HTR-8/SVneo (cell line): Measurements from ENCODE around the gene ALDH1A1.
"Not testable (repeated sequence)": the region's sequence is repeated elsewhere in the genome, so short reads cannot be mapped to it uniquely, and the experiment has no call there.

Experiments
- DNase-seq: peaks from one replicate; pipeline ENCODE4 v3.0.0; 2011; ENCODE audit warnings: low spot score, mixed read lengths; ENCODE audit not compliant: insufficient read length
- FAIRE-seq: peaks from 2 replicates; lab custom pipeline; 2011; peaks lifted over from hg19 to GRCh38; lab: Jason Lieb, UNC

Gene ALDH1A1

GRCh38 chr9:72946318-72946717 lies 6.5 kb downstream of the ALDH1A1 start:
- DNase-seq (no peak), FAIRE-seq (no peak)

GRCh38 chr9:72945391-72945790 lies 7.5 kb downstream of the ALDH1A1 start:
- DNase-seq (no peak), FAIRE-seq (no peak)

- DNase-seq (no peak), FAIRE-seq (no peak)
Measured at GRCh38 chr9:72943844-72944462, 8.9 kb downstream of the ALDH1A1 start.

GRCh38 chr9:72942451-72942850 lies 10.4 kb downstream of the ALDH1A1 start:
- FAIRE-seq (no peak), DNase-seq (no peak)

- DNase-seq, FAIRE-seq: not testable (repeated sequence)
Measured at GRCh38 chr9:72939581-72939980, 13.3 kb downstream of the ALDH1A1 start.

- DNase-seq (no peak), FAIRE-seq (no peak)
Measured at GRCh38 chr9:72937545-72937944, 15.3 kb downstream of the ALDH1A1 start.

- DNase-seq (no peak), FAIRE-seq (no peak)
Measured at GRCh38 chr9:72936679-72937078, 16.2 kb downstream of the ALDH1A1 start.

- DNase-seq (no peak), FAIRE-seq (no peak)
Measured at GRCh38 chr9:72936266-72936665, 16.6 kb downstream of the ALDH1A1 start.

- no peak for DNase-seq
Measured at GRCh38 chr9:72935595-72935994, 17.3 kb downstream of the ALDH1A1 start.

GRCh38 chr9:72933730-72934665 lies 18.9 kb downstream of the ALDH1A1 start:
- DNase-seq = no peak
- no peak for FAIRE-seq

More at GRCh38 chr9:72935595-72935994, 17.3 kb downstream of the ALDH1A1 start:
- no peak for FAIRE-seq

GRCh38 chr9:72932619-72933018 lies 20.2 kb downstream of the ALDH1A1 start:
- DNase-seq (no peak), FAIRE-seq (no peak)

- FAIRE-seq = no peak
Measured at GRCh38 chr9:72931897-72932296, 21.0 kb downstream of the ALDH1A1 start.

GRCh38 chr9:72931437-72931836 lies 21.4 kb downstream of the ALDH1A1 start:
- FAIRE-seq = no peak
- no peak for DNase-seq

More at GRCh38 chr9:72931897-72932296, 21.0 kb downstream of the ALDH1A1 start:
- no peak for DNase-seq

- no peak for DNase-seq
- no peak for FAIRE-seq
Measured at GRCh38 chr9:72930828-72931227, 22.0 kb downstream of the ALDH1A1 start.

GRCh38 chr9:72929542-72929941 lies 23.3 kb downstream of the ALDH1A1 start:
- FAIRE-seq (no peak), DNase-seq (no peak)

- FAIRE-seq = no peak
Measured at GRCh38 chr9:72928042-72928507, 24.8 kb downstream of the ALDH1A1 start.

GRCh38 chr9:72926506-72926905 lies 26.3 kb downstream of the ALDH1A1 start:
- no peak for DNase-seq
- FAIRE-seq = no peak

More at GRCh38 chr9:72928042-72928507, 24.8 kb downstream of the ALDH1A1 start:
- no peak for DNase-seq

GRCh38 chr9:72925891-72926290 lies 27.0 kb downstream of the ALDH1A1 start:
- FAIRE-seq (no peak), DNase-seq (no peak)

GRCh38 chr9:72925126-72925789 lies 27.6 kb downstream of the ALDH1A1 start:
- DNase-seq = no peak

GRCh38 chr9:72924154-72924790 lies 28.6 kb downstream of the ALDH1A1 start:
- FAIRE-seq (no peak), DNase-seq (no peak)

More at GRCh38 chr9:72925126-72925789, 27.6 kb downstream of the ALDH1A1 start:
- no peak for FAIRE-seq
